Smooth muscle cell of the umbilical artery (primary cell): ENCODE results near the gene LYRM9. TPM values are rescaled to one million over a fixed set of nuclear protein-coding genes. Genes with fewer than 3 reads are reported as not detected.

ENCODE experiments used
- total RNA-seq: library from RNA; depleted of rRNA; stranded (reverse); fragments of >200 nt; gene quantifications from 2 replicates; pipeline ENCODE4 v1.2.3, GENCODE V29; 2014

The LYRM9 gene
- total RNA-seq = 2.4 and 6.5 TPM in 2 replicates

GRCh38 chr17:27892866-27893769, at the start of gene LYRM9:
TSS of gene LYRM9 (minus strand) at chr17:27893365. CDS start at chr17:27882694, 10,671 bp downstream.

Other genes starting within 250 kb of the LYRM9 start
- gene NOS2, start 92.8 kb downstream of the LYRM9 start, total RNA-seq = not detected in 2 replicates
- gene NLK, start 149.3 kb upstream of the LYRM9 start, total RNA-seq = 14.0 and 16.7 TPM in 2 replicates